GM12878 (cell line): ENCODE results near the gene HLA-DQB1. TPM values are rescaled to one million over a fixed set of nuclear protein-coding genes. Genes with fewer than 3 reads are reported as not detected.

ENCODE experiments used
- ATF3 ChIP-seq: IDR thresholded peaks from 2 replicates; pipeline ENCODE4 v1.6.1; 2011; ENCODE audit warnings: low read depth, mild to moderate bottlenecking, low read length, moderate library complexity, borderline replicate concordance; ENCODE audit errors: extremely low read depth
- CREB1 ChIP-seq: IDR thresholded peaks from 2 replicates; pipeline ENCODE4 v1.6.1; 2012; ENCODE audit warnings: low read depth, mild to moderate bottlenecking, inconsistent platforms
- CTCF ChIP-seq, 3 experiments: IDR thresholded peaks in 2 of 3; conservative IDR thresholded peaks in 1 of 3; 2 replicates each; pipeline ENCODE4 v1.5.1; 2011; ENCODE audit warnings: low read depth in 3 of 3, low read length in 3 of 3, mild to moderate bottlenecking in 3 of 3, control low read depth in 2 of 3, moderate library complexity in 2 of 3, inconsistent platforms in 1 of 3, mixed read lengths in 1 of 3; ENCODE audit not compliant: control insufficient read depth in 2 of 3, insufficient read depth in 1 of 3; ENCODE audit errors: extremely low read depth in 1 of 3
- CUX1 ChIP-seq: IDR thresholded peaks from 2 replicates; pipeline ENCODE4 v1.6.1; 2012; ENCODE audit warnings: improper control_type of control experiment, low read depth, low read length; ENCODE audit not compliant: insufficient replicate concordance
- ETV6 ChIP-seq, 2 experiments: fragments of 450-650 bp in 1 of 2; IDR thresholded peaks in 1 of 2; conservative IDR thresholded peaks in 1 of 2; 2 replicates each; pipeline ENCODE4 v1.6.1; 2014; ENCODE audit warnings: antibody characterized with exemption in 1 of 2, borderline replicate concordance in 1 of 2, low read depth in 1 of 2, mild to moderate bottlenecking in 1 of 2, moderate library complexity in 1 of 2
- FOXK2 ChIP-seq: fragments of 450-650 bp; IDR thresholded peaks from 2 replicates; pipeline ENCODE4 v1.6.1; 2017; ENCODE audit warnings: mild to moderate bottlenecking, moderate library complexity
- KDM1A ChIP-seq: fragments of 200-600 bp; sonication (generic); IDR thresholded peaks from 2 replicates; pipeline ENCODE4 v1.6.1; 2016; ENCODE audit warnings: borderline replicate concordance
- NFIC ChIP-seq: IDR thresholded peaks from 2 replicates; pipeline ENCODE4 v1.6.1; 2012; ENCODE audit warnings: low read depth, mild to moderate bottlenecking, inconsistent platforms, low read length, moderate library complexity
- PML ChIP-seq: IDR thresholded peaks from 2 replicates; pipeline ENCODE4 v1.6.1; 2012; ENCODE audit warnings: low read length, inconsistent platforms
- RFX5 ChIP-seq: IDR thresholded peaks from 2 replicates; pipeline ENCODE4 v1.6.1; 2011; ENCODE audit warnings: low read depth, low read length, improper control_type of control experiment
- SIX5 ChIP-seq: IDR thresholded peaks from 2 replicates; pipeline ENCODE4 v1.6.1; 2011; ENCODE audit warnings: mild to moderate bottlenecking, low read depth, low read length, moderate library complexity; ENCODE audit not compliant: severe bottlenecking
- SRF ChIP-seq, 2 experiments: IDR thresholded peaks; 2 replicates each; pipeline ENCODE4 v1.6.1; 2011; ENCODE audit warnings: low read depth in 2 of 2, low read length in 2 of 2, mild to moderate bottlenecking in 1 of 2, moderate library complexity in 1 of 2
- ZNF24 ChIP-seq: fragments of 450-650 bp; IDR thresholded peaks from 2 replicates; pipeline ENCODE4 v1.6.1; 2017; ENCODE audit warnings: antibody characterized with exemption, mild to moderate bottlenecking
- ZNF384 ChIP-seq: IDR thresholded peaks from 2 replicates; pipeline ENCODE4 v1.6.1; 2012; ENCODE audit warnings: low read depth, mild to moderate bottlenecking, low read length, improper control_type of control experiment, borderline replicate concordance
- ZNF622 ChIP-seq: fragments of 450-650 bp; IDR thresholded peaks from 2 replicates; pipeline ENCODE4 v1.6.1; 2017; ENCODE audit warnings: mild to moderate bottlenecking, inconsistent platforms
- polyA plus RNA-seq, 11 experiments: library from polyadenylated mRNA; depleted of rRNA in 4 of 11; unstranded in 6 of 11; stranded (reverse) in 5 of 11; fragments of >200 nt; fragmentation: Nextera tagmentation in 4 of 11; fragmentation: Illumina TruSeq in 1 of 11; extraction: Ambion mirVana in 4 of 11; extraction: Trizol in 1 of 11; gene quantifications; 1 replicate in 1 of 11; 2 replicates in 10 of 11; pipeline versions ENCODE4 v1.2.1 to v1.2.3, GENCODE V29; 2011 to 2016; ENCODE audit warnings: inconsistent platforms in 2 of 11, missing spikeins in 2 of 11, low read depth in 1 of 11
- total RNA-seq, 4 experiments: library from RNA; depleted of rRNA in 3 of 4; stranded (reverse); fragments of >200 nt in 3 of 4; fragmentation: Illumina TruSeq in 1 of 4; extraction: Trizol in 1 of 4; gene quantifications; 2 replicates each; pipeline versions ENCODE4 v1.2.1 to v1.2.3, GENCODE V29; 2013 to 2021
- TF ChIP-seq, protein P1 (sequence below): IDR thresholded peaks from 2 replicates; pipeline ENCODE4 v1.6.1; 2012; ENCODE audit warnings: low read depth, low read length, improper control_type of control experiment
- TF ChIP-seq, protein P2 (sequence below): IDR thresholded peaks from 2 replicates; pipeline ENCODE4 v1.6.1; 2012; ENCODE audit warnings: low read depth, low read length, improper control_type of control experiment

Gene HLA-DQB1
- total and polyA plus RNA-seq, 10 of the 15 experiments (the other 5 are each of a cell fraction or from before 2014, with no cell fraction given) = 38.1 to 403 (median 91.4) TPM

DNA sequence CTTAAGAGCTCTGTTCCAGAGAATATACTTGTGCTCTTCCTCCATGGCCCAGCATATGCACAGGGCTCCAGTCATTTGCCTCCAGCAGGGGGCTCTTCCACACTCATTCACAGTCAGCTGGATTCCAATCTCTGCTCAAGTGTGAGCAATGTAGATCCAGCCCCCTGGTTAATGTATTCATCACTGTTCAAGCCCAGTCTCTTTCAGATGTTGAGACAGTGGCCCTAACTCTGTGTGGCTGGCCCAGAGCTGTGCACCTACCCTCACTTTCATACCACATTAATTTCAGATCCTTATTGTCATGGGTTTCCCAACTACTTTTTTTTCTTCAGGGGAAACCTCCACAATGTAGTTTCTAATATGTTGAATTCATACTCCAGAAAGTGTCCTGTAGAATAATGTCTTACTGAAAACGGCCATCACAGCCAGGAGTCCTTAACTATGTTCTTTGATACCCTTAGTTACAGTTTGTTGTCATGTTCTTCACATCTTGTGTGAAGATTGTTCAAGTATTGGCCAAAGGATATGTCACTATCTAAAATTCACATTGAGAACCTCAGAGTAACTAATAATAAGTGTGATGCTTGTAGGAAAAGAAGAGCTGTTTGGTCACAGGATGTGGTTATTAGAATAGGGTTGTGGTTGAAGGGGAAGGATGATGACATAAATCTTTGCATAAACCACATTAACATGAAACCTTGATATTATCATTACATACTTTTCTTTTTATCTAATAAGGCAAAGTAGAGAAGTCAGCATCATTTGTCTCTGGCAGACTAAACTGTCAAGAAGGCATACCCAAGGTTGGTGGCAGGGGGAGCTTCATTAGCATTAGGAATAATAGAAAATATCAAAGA lies 43.7 kb downstream of the HLA-DQB1 start (continued):
- TF ChIP-seq, protein P1, sequence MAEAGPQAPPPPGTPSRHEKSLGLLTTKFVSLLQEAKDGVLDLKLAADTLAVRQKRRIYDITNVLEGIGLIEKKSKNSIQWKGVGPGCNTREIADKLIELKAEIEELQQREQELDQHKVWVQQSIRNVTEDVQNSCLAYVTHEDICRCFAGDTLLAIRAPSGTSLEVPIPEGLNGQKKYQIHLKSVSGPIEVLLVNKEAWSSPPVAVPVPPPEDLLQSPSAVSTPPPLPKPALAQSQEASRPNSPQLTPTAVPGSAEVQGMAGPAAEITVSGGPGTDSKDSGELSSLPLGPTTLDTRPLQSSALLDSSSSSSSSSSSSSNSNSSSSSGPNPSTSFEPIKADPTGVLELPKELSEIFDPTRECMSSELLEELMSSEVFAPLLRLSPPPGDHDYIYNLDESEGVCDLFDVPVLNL = no peak
- TF ChIP-seq NFIC (peak; percentile 98), FOXK2 (no peak), CTCF (IDR thresholded peaks at IDR 0.05 in 2 of 3, conservative IDR thresholded peaks at IDR 0.05 in 1 of 3; ENCODE audit: control insufficient read depth in 2 of 3, extremely low read depth in 1 of 3, insufficient read depth in 1 of 3, low read depth in 3 of 3, low read length in 3 of 3) (peak; percentile 33 to 49 (median 48); a peak in 5 of 6 replicates), CUX1 (no peak), CREB1 (peak; percentile 95), KDM1A (no peak), SIX5 (no peak), ZNF24 (no peak), ZNF384 (peak; percentile 76), RFX5 (peak; percentile 98), PML (peak; percentile 81), ZNF622 (no peak), ETV6 (conservative IDR thresholded peaks at IDR 0.05 in 1 of 2, IDR thresholded peaks at IDR 0.05 in 1 of 2; ENCODE audit: borderline replicate concordance in 1 of 2, low read depth in 1 of 2) (peak in 1 of 2 experiments; percentile 78; a peak in 2 of 4 replicates), SRF (IDR thresholded peaks at IDR 0.05; ENCODE audit: low read depth in 2 of 2, low read length in 2 of 2) (no peak), ATF3 (no peak)
- TF ChIP-seq, protein P2, sequence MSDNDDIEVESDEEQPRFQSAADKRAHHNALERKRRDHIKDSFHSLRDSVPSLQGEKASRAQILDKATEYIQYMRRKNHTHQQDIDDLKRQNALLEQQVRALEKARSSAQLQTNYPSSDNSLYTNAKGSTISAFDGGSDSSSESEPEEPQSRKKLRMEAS = no peak
